Stimulated activated naive B cell treated with anti-CD40 and anti-IgM and Interleukin-4, amounts not matched to agents 10 μg/mL and 1 μg/mL and 100 μg/mL, for 72 hours (primary cell): ENCODE results near the gene SLC39A3.

Experiments
- ATAC-seq, 2 donors: fragments of 150-1000 bp; cut with Tn5 transposase; replicated peaks; 2 replicates each; pipeline ENCODE4 v1.10.0; 2021; ENCODE audit warnings: moderate library complexity in 1 of 2
- DNase-seq: peaks from one replicate; pipeline ENCODE4 v3.0.0; 2021
- H3K27ac Mint-ChIP-seq: one replicate; pipeline ENCODE4 v1.8.0; 2022; ENCODE audit warnings: mild to moderate bottlenecking, mixed read lengths
- H3K27me3 Mint-ChIP-seq, 2 donors: one replicate each; pipeline ENCODE4 v1.8.0; 2022; ENCODE audit warnings: mixed read lengths in 2 of 2
- H3K36me3 Mint-ChIP-seq, 2 donors: one replicate each; pipeline ENCODE4 v1.8.0; 2022; ENCODE audit warnings: mixed read lengths in 2 of 2, mild to moderate bottlenecking in 1 of 2
- H3K4me1 Mint-ChIP-seq, 2 donors: one replicate each; pipeline ENCODE4 v1.8.0; 2022; ENCODE audit warnings: mixed read lengths in 2 of 2, mild to moderate bottlenecking in 1 of 2
- H3K4me3 Mint-ChIP-seq, 2 donors: one replicate each; pipeline ENCODE4 v1.8.0; 2022; ENCODE audit warnings: mild to moderate bottlenecking in 2 of 2, mixed read lengths in 2 of 2, moderate library complexity in 1 of 2
- H3K9me3 Mint-ChIP-seq, 2 donors: one replicate each; pipeline ENCODE4 v1.8.0; 2022; ENCODE audit warnings: mixed read lengths in 2 of 2, mild to moderate bottlenecking in 1 of 2

SLC39A3 gene

DNA sequence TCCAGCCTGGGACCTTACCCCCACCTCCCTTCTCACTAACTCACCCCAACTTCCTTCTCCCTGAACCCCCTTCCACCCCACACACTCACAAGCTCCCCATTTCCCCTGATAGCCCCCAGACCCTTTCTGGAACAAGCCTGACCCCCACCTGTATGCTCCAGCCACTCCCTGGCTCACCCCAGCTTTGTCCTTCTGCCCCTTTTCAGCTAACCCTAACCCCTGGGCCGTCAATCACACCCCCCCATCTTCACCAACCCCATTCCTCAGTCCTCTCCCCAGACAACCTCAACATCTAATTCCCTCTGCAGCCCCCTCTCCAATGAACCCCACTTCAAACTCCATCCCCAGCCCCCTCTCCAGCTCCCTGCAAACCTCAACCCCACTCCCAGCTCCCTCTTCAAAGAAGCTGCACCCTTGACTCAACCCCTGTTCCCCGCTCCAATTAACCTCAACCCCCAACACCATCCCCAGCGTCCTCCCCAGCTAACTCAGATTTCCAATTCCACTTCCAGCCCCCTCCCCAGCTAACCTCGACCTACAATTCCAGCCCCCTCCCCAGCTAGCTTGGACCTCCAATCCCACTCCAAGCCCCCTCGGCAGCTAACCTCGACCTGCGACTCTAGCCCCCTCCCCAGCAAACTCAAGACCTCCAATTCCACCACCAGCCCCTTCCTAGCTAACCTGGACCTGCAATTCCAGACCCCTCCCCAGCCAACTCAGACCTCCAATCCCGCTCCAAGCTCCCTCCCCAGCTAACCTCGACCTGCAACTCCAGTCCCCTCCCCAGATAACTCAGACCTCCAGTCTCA lies 38.3 kb downstream of the SLC39A3 start:
- Mint-ChIP-seq H3K4me3 (peak overlapping the region; percentile 84 to 89), H3K27ac (peak overlapping the region; percentile 95), H3K9me3 (no peaks in the 10 kb centered on the region), H3K36me3 (peaks cover 3 to 4% of the 10 kb centered on the region in 2 donors), H3K27me3 (no peaks in the 10 kb centered on the region), H3K4me1 (peaks cover 33 to 54% of the 10 kb centered on the region in 2 donors)
- DNase-seq = no peak
- no peak for ATAC-seq

DNA sequence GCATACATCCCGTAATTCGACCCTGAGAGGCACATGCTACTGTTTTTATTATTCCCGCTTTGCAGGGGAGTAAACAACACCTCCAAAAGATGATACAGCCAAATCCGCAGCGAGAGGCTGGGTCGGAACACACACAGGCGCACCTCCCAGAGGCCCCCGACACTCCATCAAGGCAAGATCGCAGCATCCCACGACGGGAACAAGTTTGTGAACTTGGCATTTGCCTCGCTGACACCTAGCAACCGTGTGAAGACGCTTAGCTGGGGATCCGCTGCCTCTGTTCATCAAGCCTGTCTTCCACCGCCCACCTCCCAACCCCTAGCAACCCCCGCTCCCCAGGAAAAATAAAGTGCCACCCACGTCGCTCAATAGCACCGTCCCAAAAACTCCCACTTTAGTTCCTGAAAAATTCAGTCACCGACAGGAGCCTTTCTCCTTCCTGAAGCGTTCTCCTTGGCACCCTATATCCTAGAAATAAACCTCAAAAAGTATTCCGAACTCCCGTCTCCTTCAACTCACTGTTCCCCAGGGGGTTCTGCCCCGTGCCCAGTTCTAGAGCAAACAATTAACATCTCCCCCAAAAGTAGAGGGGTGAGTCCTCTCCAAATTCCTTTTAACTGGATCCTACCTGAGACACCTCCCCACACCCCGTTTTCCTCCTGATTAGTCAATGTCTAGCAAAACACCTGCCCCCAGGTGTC lies 39.0 kb downstream of the SLC39A3 start:
- peak overlapping the region; percentile 84 to 89 for H3K4me3 Mint-ChIP-seq
- H3K36me3 Mint-ChIP-seq = peaks cover 3 to 6% of the 10 kb centered on the region in 2 donors
- no peak for ATAC-seq

DNA sequence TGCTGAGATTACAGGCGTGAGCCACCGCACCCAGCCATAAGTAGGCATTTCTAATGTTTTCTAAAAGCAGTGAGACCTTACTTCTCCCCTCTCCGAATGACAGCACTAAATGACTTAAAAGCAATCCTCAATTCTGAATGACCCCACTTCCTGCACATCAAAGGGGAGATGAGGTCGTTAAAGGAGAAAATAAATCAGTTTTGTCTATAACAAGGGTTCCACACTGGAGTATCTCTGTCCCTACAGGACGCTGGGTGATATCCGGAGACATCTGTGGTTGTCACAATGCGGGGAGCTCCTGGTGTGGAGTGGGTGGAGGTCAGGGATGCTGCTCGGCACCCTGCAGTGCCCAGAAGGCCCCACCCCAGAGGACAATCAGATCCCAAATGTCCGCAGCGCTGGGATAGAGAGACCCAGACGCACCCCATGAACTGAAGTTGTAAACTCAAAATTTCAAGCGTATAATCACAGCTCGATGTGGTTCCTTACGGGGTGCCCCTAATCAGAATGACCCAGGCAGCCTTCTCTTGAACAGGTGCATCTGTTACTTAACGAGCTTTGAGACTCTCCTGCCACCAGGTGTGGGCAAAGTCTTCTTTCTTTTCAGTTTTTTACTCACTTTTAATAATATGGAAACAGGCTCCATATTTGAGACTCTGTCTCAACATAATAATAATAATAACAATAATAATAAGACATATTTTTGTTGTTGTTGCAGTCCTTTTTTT lies 40.2 kb downstream of the SLC39A3 start:
- Mint-ChIP-seq H3K4me1 (peaks cover 50 to 74% of the 10 kb centered on the region in 2 donors), H3K27ac (peak overlapping the region; percentile 89), H3K4me3 (peak overlapping the region; percentile 46 to 79), H3K27me3 (no peaks in the 10 kb centered on the region), H3K36me3 (peaks cover 3 to 6% of the 10 kb centered on the region in 2 donors), H3K9me3 (no peaks in the 10 kb centered on the region)
- DNase-seq = no peak
- ATAC-seq = no peak

More for the DNA sequence above, 39.0 kb downstream of the SLC39A3 start:
- no peak for DNase-seq
- Mint-ChIP-seq H3K27me3 (no peaks in the 10 kb centered on the region), H3K27ac (peak overlapping the region; percentile 95), H3K4me1 (peaks cover 41 to 62% of the 10 kb centered on the region in 2 donors), H3K9me3 (no peaks in the 10 kb centered on the region)

DNA sequence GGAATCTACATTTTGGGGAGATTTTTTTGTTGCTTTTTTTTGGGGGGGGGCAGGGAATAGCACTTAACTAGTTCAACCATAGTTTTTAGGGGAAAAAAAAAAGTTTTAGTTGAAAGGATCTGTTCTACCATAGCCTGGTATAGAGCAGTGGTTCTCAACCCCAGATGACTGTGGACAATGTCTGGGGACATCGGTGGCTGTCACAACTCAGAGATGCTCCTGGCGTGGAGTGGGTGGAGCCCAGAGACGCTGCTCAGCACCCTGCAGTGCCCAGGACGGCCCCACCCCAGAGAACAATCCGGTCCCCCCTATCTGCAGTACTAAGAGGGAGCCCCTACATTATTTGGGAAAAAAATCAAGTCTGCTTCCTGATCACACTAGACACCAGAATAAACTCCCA lies 45.6 kb downstream of the SLC39A3 start:
- Mint-ChIP-seq H3K27me3 (no peaks in the 10 kb centered on the region), H3K4me1 (peaks cover 39 to 81% of the 10 kb centered on the region in 2 donors), H3K36me3 (peaks cover 2 to 3% of the 10 kb centered on the region in 2 donors), H3K4me3 (peak overlapping the region; percentile 59 to 67), H3K9me3 (no peaks in the 10 kb centered on the region), H3K27ac (peak overlapping the region; percentile 98)
- DNase-seq (no peak), ATAC-seq (peak; percentile 25 to 42)

DNA sequence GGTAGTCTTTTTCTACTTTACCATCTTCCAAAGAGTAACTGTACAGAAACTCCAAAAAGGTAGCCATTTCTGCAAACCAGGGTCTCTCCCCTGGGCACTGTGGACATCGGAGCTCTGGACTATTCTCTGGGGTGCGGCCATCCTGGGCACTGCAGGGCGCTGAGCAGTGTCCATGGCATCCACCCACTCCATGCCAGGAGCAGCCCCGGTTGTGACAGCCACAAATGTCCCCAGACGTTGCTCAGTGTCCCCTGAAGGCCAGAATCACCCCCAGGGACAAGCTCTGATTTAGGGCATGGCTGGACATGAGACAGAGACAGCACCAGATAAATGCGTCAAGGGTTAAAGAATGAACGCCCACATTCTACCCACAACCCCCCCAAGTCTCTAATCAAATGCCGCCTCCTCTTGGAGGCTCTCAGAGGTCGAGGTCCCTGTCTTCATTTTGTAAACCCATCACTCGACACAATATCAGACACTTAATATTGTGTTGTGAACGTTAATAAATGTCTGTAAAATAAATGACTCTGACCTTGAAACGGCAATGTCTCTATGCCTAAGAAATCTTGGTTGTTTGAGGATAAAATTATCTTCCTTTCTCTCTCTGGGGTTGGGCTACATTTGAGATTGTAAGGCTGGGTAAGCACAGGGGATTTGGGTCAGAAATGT lies 46.2 kb downstream of the SLC39A3 start:
- H3K4me1 Mint-ChIP-seq = peaks cover 35 to 75% of the 10 kb centered on the region in 2 donors

DNA sequence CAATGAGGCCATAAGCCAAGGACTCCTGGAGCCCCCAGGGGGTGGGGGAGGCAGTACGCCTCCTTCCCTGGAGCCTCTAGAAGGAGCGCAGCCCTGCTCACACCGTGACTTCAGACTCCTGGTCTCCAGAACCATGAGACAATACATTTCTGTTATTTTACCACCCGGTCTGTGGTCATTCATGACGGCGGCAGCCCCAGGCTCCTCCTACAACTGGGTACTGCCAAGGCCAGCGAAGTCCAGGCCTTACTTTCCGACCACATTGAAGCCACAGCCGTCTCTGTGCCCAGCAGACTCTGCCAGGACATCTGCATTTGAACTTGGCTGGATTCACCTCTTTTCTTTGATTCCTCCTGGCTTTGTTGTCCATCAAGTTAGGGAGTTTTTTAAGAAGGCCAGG lies 47.9 kb downstream of the SLC39A3 start:
- ATAC-seq = no peak
- no peaks in the 10 kb centered on the region for H3K9me3 Mint-ChIP-seq
- peak overlapping the region; percentile 20 for H3K27ac Mint-ChIP-seq

More for the DNA sequence above, 46.2 kb downstream of the SLC39A3 start:
- Mint-ChIP-seq H3K36me3 (peaks cover 2 to 3% of the 10 kb centered on the region in 2 donors), H3K27me3 (no peaks in the 10 kb centered on the region), H3K27ac (peak overlapping the region; percentile 98), H3K9me3 (no peaks in the 10 kb centered on the region), H3K4me3 (peak overlapping the region; percentile 35 to 41)
- DNase-seq (no peak), ATAC-seq (no peak)

DNA sequence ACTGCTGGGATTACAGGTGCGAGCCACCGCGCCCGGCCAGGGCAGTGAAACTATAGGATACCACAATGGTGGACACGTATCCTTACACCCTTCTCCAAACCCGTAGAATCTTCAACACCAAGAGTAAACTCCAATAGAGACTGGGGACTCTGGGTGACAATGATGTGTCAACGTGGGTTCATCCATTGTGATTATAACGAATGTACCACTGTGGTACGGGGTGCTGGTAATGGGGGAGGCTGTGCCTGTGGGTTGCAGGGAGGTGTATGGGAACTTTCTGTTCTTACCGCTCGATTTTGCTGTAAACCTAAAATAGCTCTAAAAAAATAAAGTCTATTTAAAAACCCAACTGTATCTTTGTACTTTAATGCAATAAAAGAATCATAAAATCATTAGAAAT lies 49.0 kb downstream of the SLC39A3 start:
- H3K27ac Mint-ChIP-seq = peak overlapping the region; percentile 67
- peaks cover 0 to 10% of the 10 kb centered on the region in 2 donors for H3K36me3 Mint-ChIP-seq
- no peaks in the 10 kb centered on the region for H3K9me3 Mint-ChIP-seq
- H3K27me3 Mint-ChIP-seq = no peaks in the 10 kb centered on the region
- H3K4me1 Mint-ChIP-seq = peaks cover 30 to 62% of the 10 kb centered on the region in 2 donors
- ATAC-seq (no peak), DNase-seq (no peak)
- H3K4me3 Mint-ChIP-seq = no peak overlapping the region

More for the DNA sequence above, 47.9 kb downstream of the SLC39A3 start:
- DNase-seq = no peak
- H3K4me3 Mint-ChIP-seq = no peak overlapping the region
- no peaks in the 10 kb centered on the region for H3K27me3 Mint-ChIP-seq
- peaks cover 36 to 67% of the 10 kb centered on the region in 2 donors for H3K4me1 Mint-ChIP-seq
- peaks cover 2 to 9% of the 10 kb centered on the region in 2 donors for H3K36me3 Mint-ChIP-seq

DNA sequence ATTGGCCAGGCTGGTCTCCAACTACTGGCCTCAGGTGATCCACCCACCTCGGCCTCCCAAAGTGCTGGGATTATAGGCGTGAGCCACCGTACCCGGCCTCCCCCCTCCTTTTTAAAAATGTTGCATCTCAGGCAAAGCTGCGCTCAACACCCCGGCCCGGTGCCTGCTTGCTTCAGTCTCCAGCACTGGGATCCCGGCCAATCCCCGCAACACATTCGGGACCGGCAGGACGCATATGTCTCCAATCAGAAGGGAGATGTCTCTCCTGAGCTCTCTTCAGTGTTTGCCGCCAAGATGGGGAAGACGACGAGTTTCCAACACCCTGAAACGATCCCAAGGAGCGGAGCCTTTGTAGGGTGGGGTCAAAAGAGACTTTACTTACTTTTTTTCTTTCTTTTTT lies 53.5 kb downstream of the SLC39A3 start:
- peak overlapping the region; percentile 80 for H3K27ac Mint-ChIP-seq
- H3K36me3 Mint-ChIP-seq = peaks cover 9 to 28% of the 10 kb centered on the region in 2 donors
- H3K27me3 Mint-ChIP-seq = no peaks in the 10 kb centered on the region
- DNase-seq (no peak), ATAC-seq (no peak)
- H3K9me3 Mint-ChIP-seq = no peaks in the 10 kb centered on the region
- peaks cover 15 to 61% of the 10 kb centered on the region in 2 donors for H3K4me1 Mint-ChIP-seq
- H3K4me3 Mint-ChIP-seq = no peak overlapping the region

DNA sequence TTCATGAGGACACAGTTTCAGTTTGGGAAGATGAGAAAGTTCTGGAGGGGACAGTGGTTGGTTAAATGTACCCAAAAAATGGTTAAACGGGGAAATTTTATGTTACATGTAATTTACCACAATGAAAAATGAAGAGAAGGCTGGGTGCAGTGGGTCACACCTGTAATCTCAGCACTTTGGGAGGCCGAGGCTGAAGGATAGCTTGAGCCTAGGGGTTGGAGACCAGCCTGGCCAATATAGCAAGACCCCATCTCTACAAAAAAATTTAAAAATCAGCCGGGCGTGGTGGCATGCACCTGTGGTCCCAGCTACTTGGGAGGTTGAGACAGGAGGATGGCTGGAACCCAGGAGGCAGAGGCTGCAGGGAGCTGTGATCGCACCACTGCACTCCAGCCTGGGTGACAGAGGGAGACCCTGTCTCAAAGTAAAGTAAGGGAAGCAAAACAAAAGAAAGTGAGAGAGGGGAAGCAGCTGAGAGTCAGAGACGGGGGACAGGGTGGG lies 54.6 kb downstream of the SLC39A3 start:
- H3K4me1 Mint-ChIP-seq = peaks cover 21 to 60% of the 10 kb centered on the region in 2 donors
- peak overlapping the region; percentile 80 for H3K27ac Mint-ChIP-seq
- H3K27me3 Mint-ChIP-seq = no peaks in the 10 kb centered on the region
- no peak for ATAC-seq
- H3K36me3 Mint-ChIP-seq = peaks cover 11 to 35% of the 10 kb centered on the region in 2 donors
- peaks cover 2 to 3% of the 10 kb centered on the region in 2 donors for H3K9me3 Mint-ChIP-seq
- H3K4me3 Mint-ChIP-seq = no peak overlapping the region
- DNase-seq = no peak

DNA sequence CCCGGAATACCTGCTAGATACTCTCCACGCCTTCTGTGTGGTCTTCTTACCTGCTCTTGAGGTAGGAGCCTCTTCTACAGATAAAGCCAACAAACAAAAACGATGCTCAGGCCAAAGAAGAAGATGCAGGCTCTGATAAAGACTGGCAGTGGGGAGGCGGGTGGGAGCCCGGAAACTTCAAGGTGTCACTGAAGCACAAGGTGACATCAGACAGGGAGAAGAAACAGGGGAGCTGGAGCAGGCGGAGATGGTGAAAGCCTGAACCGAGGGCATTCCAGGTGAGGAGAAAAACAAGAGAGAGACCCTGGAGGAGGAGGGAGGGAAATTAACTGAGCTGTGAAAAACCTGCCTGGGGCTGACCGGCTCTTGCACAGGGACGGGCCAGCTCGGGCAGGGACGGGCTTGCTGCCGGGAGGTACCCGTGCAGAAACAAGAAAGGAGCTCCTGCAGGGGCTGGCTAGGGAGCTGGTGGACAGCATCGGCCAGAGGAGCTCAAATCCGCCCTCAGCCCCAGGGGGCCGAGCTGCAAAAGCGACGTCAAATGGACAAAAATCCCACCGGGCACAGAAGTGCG lies 56.3 kb downstream of the SLC39A3 start:
- Mint-ChIP-seq H3K4me1 (peaks cover 27 to 73% of the 10 kb centered on the region in 2 donors), H3K27me3 (no peaks in the 10 kb centered on the region), H3K36me3 (peaks cover 19 to 46% of the 10 kb centered on the region in 2 donors), H3K9me3 (peaks cover 6 to 12% of the 10 kb centered on the region in 2 donors), H3K4me3 (no peak overlapping the region), H3K27ac (peak overlapping the region; percentile 81)
- ATAC-seq (no peak), DNase-seq (no peak)
